Right ventricle myocardium superior (tissue), 1 donor: ENCODE results near the gene IL26. TPM values are rescaled to one million over a fixed set of nuclear protein-coding genes. Genes with fewer than 3 reads are reported as not detected.
"Not testable (repeated sequence)": the region's sequence is repeated elsewhere in the genome, so short reads cannot be mapped to it uniquely, and the experiment has no call there.

ENCODE experiments used
- ATAC-seq: fragments of 200-7000 bp; cut with Tn5 transposase; one replicate; pipeline ENCODE4 v1.9.1; 2020; ENCODE audit warnings: mild to moderate bottlenecking; ENCODE audit not compliant: poor library complexity
- DNase-seq: peaks from one replicate; pipeline ENCODE4 v3.0.0-alpha.2; 2020
- intact Hi-C: fragments of 100-400 bp; cut with DNase I; formaldehyde crosslinking; loops from one replicate; pipeline ENCODE4 v1.11.2; 2022
- total RNA-seq: library from RNA; stranded (reverse); fragmentation: NEBNext Ultra II Directional; extraction: Animal tissue kit (Norgen Biotek cat#: 25700); gene quantifications from one replicate; pipeline ENCODE4 v1.2.1, GENCODE V29; 2021
- donor health status: DM: no; HTN: yes; CAD: no; lungs with severe emphysema.

Gene IL26
- total RNA-seq, 1 donor from 2014 or later = not detected

GRCh38 chr12:68174761-68175160 lies 50.8 kb downstream of the IL26 start:
- ATAC-seq, DNase-seq, intact Hi-C loops: not testable (repeated sequence)

- ATAC-seq = no peak
- intact Hi-C loops = no loop called here
These were observed 51.8 kb downstream of the IL26 start for GRCh38 chr12:68173792-68174191.

GRCh38 chr12:68170726-68171125 lies 54.9 kb downstream of the IL26 start:
- ATAC-seq (no peak), DNase-seq (no peak)
- intact Hi-C loops = no loop called here

More at GRCh38 chr12:68173792-68174191, 51.8 kb downstream of the IL26 start:
- DNase-seq = no peak

DNA sequence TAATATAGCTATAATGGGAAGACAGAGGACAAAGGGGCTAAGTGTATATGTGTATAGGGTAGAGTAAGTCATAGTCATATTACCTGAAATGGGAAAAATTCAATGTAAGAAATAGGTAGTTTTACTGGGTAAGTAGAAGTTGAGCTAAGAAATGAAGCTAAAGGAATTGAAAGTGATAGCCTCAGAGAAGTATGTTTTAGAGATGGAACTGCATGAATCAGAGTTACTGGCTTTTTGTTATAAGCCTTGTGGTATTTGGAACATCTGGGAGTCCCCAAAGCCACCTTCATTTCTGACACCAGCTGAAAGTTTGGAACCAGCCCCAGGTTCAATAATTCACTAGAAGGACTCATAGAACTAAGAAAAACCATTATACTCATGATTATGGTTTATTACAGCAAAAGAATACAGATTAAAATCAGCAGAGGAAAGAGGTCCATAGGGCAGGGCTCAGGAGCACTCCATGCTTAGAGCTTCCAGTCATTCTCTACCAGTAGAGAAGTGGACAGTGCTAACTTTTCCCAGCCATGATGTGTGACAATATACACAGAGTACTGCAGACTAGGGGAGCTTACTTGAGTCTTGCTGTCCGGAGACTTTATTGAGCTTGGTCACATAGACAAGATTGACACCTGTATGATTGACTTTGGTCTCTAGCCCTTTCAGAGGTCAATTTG lies 56.3 kb downstream of the IL26 start:
- ATAC-seq = no peak

GRCh38 chr12:68166317-68166831 lies 59.2 kb downstream of the IL26 start:
- ATAC-seq (no peak), DNase-seq (no peak)
- intact Hi-C loops = no loop called here

More for the DNA sequence above, 56.3 kb downstream of the IL26 start:
- intact Hi-C loops = no loop called here
- DNase-seq = no peak

- no peak for ATAC-seq
- no peak for DNase-seq
- intact Hi-C loops = no loop called here
These were observed 62.0 kb downstream of the IL26 start for GRCh38 chr12:68163560-68164081.

DNA sequence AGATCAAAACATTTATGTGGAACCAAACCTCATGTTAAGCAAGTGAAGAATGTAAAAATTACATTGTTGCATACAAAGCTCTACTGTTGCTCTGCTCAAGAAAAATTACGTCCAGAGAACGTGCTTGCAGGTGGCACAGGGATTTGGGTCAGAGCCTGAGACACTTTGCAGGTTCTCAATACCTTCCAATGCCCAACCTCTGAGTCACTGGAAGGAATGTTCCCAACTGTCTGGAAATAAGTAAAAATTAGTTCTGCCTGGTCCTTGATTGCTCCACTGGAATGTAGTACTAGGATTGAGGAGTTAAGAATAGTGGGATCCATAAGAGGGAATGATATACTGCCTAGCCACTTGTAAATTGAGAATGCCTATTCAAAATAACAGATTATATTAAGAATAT lies 63.2 kb downstream of the IL26 start:
- no peak for ATAC-seq
- intact Hi-C loops = no loop called here
- DNase-seq = no peak

- DNase-seq (no peak), ATAC-seq (no peak)
- intact Hi-C loops = no loop called here
These were observed 65.8 kb downstream of the IL26 start, which contains the start of gene IFNG for GRCh38 chr12:68159681-68160304. Gene IFNG (minus strand): TSS chr12:68159740. CDS start chr12:68159615, 125 bp downstream.

GRCh38 chr12:68158432-68158831 lies 67.2 kb downstream of the IL26 start:
- ATAC-seq (no peak), DNase-seq (no peak)
- intact Hi-C loops = no loop called here

- intact Hi-C loops = no loop called here
- ATAC-seq = no peak
- no peak for DNase-seq
These were observed 68.2 kb downstream of the IL26 start for GRCh38 chr12:68157380-68157779.

- no peak for ATAC-seq
- no peak for DNase-seq
- intact Hi-C loops = no loop called here
These were observed 69.0 kb downstream of the IL26 start for GRCh38 chr12:68156636-68157035.

- DNase-seq (no peak), ATAC-seq (no peak)
- intact Hi-C loops = no loop called here
These were observed 70.8 kb downstream of the IL26 start for GRCh38 chr12:68154779-68155178.

Other genes with a start within 250 kb of the IL26 start
- gene IFNG-AS1, start 236.4 kb downstream of the IL26 start, total RNA-seq = not detected
- gene IFNG, start 66.1 kb downstream of the IL26 start, total RNA-seq = not detected
- not detected for gene IL22, start 27.8 kb upstream of the IL26 start, total RNA-seq
- gene MDM1, start 106.6 kb upstream of the IL26 start, total RNA-seq = 7.3 TPM